Left cardiac atrium (tissue), 4 donors: ENCODE data around the gene DRC3. TPM values are rescaled to one million over a fixed set of nuclear protein-coding genes. Genes with fewer than 3 reads are reported as not detected.
"Not testable (repeated sequence)": the region's sequence is repeated elsewhere in the genome, so short reads cannot be mapped to it uniquely, and the experiment has no call there.

Experiments
- ATAC-seq, 2 donors: fragments of 200-7000 bp; cut with Tn5 transposase; one replicate each; pipeline ENCODE4 v1.9.1; 2020; ENCODE audit warnings: mild to moderate bottlenecking in 2 of 2, moderate library complexity in 2 of 2
- DNase-seq: peaks from one replicate; pipeline ENCODE4 v3.0.0-alpha.2; 2020
- intact Hi-C, 2 donors: fragments of 100-400 bp; cut with DNase I; formaldehyde crosslinking; loops; one replicate each; pipeline versions ENCODE4 v1.14.1 to v1.15.1; 2022 to 2023
- total RNA-seq, 2 donors: library from RNA; stranded (reverse); fragmentation: NEBNext Ultra II Directional; extraction: Animal tissue kit (Norgen Biotek cat#: 25700); gene quantifications; one replicate each; pipeline ENCODE4 v1.2.1, GENCODE V29; 2021
- donor health status: DM: no; HTN: yes; CAD: no.
- donor health status: DM: no; HTN: yes; CAD: no; lungs with severe emphysema.
- donor health status: DM: yes; HTN: yes; CAD: no.
- donor health status: Dilated cardiomyopathy.

The DRC3 gene
- total RNA-seq, 2 donors from 2014 or later: 1.4 to 2.0 TPM

DNA sequence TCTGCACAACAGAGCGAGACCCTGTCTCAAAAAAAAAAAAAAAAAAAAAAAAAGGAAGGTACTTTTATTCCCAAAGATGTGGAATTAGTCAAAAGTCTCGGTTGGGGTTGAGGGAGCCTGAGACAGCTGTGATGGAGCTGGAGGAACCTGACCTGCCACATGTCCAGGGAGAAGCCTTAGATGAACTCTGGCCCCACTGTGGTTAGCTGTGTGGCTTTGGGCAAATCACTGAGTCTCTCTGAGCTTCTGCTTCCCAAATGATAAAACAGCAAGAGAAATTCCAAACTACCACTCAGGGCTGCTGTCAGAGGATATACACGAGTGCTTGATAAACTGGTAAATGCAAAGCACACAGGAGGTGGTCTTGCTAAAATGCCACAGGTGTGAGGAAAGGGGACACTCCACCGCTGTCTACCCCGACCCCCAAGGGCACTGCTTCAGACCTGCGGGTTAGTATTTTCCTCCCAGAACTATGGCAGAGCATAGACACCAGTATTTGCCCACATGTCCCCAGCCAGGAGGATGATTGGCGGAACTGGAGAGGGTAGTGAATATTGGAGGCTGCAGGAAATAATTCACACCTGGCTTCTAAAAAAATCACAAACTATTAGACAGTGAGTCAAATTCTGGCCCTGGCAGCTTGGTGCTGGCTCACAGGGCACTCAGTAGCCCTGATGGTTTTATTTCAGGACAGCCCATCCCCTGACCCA lies 14.7 kb downstream of the DRC3 start:
- intact Hi-C loops: no loop called here
- ATAC-seq: no peak
- DNase-seq: no peak

DNA sequence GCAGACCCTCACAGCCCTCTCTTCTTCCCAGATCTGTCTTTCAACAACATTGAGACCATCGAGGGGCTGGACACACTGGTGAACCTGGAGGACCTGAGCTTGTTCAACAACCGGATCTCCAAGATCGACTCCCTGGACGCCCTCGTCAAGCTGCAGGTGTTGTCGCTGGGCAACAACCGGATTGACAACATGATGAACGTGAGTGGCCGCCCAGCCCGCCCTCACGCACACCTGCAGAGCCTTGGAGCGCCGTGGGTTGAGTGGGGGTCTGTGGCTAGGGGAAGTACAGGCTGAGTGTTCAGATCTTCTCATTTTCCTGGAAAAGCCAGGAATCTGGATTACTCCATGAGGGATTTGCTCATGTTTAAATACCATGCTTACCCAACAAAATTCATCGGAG lies 15.2 kb downstream of the DRC3 start:
- no peak for DNase-seq
- ATAC-seq: no peak
- intact Hi-C loops: no loop called here

DNA sequence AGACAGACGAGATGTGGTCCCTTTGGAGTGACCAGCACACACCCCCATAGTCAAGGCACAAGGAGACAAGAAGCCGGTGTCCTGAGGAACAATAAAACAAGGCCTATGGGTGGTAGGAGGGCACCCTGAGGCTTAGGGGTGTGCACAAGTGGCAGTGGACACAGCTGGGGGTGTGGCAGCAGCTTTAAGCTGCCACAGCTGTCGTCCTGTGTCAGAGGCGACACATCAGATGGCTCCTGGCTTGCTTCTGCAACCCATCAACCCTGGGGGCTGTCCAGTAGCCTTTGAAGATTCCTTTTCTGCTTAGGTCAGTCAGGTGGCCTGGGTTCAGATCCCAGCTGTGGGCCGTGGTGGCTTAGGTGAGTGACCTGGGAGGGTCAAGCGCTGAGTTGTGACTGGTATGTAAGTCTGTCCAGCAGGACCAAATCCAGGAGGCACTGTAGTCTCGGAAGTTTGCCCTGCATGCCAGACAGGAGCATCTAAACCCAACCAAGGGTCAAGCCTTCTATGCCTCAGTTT lies 15.8 kb downstream of the DRC3 start:
- intact Hi-C loops: no loop called here
- DNase-seq: no peak
- no peak for ATAC-seq

DNA sequence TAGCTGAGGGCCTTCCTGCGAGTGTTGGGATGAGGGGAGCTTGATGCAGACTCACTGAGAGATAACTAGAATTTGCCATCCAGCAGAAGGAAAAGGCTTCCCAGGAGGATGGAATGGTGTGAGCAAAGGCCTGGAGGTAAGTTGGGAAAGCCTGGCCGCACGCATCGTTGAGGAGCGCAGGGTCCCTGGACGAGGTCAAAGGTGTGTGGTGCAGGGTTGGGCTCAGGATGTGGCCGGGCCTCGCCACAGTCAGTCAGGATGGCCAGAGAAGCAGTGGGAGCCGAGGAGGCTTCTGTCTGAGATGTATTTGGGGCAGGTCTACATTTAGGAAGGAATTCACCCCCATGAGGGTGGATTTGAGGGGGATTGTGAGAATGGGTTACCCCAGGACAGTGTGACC lies 16.4 kb downstream of the DRC3 start:
- intact Hi-C loops: no loop called here

DNA sequence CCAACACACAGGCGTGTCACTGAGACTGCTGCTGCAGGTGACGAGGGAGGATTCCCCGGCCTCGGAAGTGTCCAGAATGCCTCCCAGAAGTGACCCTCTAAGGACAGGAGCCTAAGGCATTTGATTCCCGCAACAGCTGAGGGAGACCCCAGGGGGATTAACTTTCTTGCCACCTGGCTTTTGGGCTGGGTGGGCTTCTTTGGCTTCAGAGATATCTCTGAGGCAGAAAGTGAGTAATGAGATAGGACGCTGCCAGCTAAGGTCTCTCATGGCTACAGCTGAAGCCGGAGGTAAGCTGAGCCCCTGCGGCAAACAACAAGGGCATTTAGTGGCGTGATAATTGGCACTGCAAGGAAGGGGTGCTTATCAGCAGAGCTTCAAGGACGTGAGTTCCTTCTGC lies 17.0 kb downstream of the DRC3 start:
- DNase-seq (no peak), ATAC-seq (no peak)
- intact Hi-C loops: no loop called here

More for the DNA sequence above, 16.4 kb downstream of the DRC3 start:
- ATAC-seq (no peak), DNase-seq (no peak)

DNA sequence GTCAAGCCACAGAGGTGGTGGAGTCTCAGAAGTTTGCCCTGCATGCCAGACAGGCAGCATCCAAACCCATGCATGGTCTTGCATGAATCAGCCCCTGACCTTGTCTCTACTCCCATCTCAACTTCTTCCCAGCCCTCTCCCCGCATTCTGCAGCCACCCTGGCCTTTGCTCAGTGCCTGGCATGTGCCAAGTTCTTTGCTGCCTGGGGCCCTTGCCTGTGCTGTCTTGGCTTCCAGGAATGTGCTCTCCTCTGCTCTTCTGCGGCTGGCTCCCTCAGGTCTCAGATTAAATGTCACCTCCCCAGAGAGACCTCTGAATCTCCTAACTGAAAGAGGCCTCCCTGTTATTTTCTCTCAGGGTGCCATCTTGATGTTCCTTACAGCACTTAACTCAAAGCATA lies 17.6 kb downstream of the DRC3 start:
- intact Hi-C loops: no loop called here
- ATAC-seq (no peak), DNase-seq (no peak)

DNA sequence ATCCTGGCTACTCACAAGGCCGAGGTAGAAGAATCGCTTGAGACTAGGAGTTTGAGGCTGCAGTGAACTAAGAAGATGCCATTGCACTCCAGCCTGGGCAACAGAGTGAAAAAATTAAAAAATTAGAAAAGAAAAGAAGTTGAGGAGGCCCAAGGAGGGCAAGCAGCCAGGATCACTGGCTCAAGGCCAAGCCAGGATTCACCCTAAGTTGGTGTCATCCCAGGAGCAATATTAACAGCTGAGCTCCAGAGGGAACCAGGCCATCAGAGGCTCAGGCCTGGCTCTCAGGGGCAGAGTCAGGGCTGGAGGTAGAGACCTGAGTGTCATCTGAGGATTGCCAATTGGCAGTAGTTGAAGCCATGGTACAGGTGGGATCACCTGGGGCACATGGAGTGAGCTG lies 20.7 kb downstream of the DRC3 start:
- intact Hi-C loops: no loop called here
- no peak for DNase-seq

DNA sequence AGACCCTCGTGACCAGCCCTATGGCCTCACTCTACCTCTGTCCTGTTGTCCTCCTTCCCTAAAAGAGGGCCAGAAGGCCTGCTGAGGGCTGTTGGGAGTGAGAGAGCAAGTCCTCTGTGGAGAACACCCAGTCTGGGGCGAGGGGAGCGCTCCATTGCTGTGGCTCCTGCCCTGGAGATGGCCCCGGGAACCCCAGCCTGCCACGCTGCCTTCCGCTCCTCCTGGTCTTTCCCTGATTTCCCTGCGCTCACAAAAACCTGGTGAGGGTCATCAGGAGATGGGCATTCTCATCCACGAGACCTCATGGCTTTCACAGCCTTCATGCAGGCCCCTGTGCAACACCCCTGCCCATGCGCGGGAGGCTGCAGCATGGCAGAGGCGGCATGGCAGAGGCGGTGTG lies 21.2 kb downstream of the DRC3 start:
- DNase-seq (no peak), ATAC-seq (peak in 1 of 2 donors; percentile 9)
- intact Hi-C loops: loop anchor here in 1 of 2 donors (2.0 kb wide), 1 partner anchor 39 kb away; no protein-coding TSS in a partner anchor

More for the DNA sequence above, 20.7 kb downstream of the DRC3 start:
- no peak for ATAC-seq

DNA sequence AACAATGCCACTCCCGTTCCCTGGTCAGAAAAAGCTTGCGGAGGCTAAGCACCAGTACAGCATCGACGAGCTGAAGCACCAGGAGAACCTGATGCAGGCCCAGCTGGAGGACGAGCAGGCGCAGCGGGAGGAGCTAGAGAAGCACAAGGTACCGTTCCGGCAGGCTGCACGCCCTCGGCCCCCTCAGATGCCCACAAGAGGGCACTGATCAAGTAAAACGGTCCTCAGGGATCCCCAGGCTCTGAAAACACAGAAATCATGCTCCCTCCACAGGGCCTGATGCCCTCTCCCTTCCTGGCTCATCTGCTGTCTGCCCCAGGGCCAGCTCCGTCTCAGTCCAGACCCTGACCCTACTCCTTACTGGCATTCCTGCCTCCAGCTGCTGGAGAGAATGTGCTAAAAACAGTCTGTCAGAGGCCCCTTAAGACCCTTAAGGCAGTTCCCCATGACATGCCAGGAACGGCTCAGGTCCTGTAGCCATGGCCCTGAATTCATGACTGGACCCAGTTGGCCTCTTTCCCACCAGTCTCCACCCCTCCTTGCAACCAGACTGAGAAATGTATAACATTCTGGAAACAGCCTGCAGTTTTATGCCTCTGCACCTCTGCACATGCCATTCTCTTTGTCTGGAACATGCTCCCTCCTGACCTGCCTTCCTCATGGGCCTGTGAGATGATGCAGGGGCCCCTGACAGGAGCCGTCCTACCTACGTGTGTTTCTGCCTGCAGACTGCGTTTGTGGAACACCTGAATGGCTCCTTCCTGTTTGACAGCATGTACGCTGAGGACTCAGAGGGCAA lies 21.8 kb downstream of the DRC3 start:
- intact Hi-C loops: loop anchor here in 1 of 2 donors (2.0 kb wide), 1 partner anchor 38 kb away; no protein-coding TSS in a partner anchor
- ATAC-seq (peak; percentile 38 to 80), DNase-seq (no peak)

DNA sequence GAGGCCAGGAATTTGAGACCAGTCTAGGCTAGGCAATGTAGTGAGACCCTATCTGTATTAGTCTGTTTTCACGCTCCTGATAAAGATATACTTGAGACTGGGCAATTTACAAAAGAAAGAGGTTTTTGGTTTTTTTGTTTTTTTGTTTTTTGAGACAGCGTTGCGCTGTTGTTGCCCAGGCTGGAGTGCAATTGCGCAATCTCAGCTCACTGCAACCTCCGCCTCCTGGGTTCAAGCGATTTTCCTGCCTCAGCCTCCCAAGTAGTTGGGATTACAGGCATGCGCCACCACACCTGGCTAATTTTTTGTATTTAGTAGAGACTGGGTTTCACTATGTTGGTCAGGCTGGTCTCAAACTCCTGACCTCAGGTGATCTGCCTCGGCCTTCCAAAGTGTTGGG lies 23.2 kb downstream of the DRC3 start:
- intact Hi-C loops: loop anchor here in 1 of 2 donors (2.0 kb wide), 1 partner anchor 37 kb away; no protein-coding TSS in a partner anchor
- ATAC-seq, DNase-seq: not testable (repeated sequence)

DNA sequence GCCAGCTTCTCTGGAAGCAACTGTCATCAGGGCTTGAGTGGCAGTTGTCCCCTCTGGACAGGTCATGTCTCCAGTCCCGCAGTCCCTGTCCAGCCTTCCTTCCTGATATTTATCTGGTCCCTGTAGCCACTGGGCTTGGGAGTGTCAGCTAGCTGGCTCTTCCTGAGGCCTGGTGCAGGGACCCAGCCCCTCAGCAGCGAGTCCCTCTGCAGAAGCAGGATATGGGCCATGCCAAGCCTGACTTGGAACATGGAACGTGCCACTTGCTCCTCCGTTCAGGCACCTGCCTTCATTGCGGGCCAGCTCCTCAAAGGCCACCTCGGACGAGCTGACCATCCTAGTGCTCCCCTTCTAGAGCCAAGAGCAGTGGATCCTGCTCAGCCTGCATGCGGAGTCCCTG lies 26.3 kb downstream of the DRC3 start:
- intact Hi-C loops: no loop called here
- ATAC-seq: no peak

DNA sequence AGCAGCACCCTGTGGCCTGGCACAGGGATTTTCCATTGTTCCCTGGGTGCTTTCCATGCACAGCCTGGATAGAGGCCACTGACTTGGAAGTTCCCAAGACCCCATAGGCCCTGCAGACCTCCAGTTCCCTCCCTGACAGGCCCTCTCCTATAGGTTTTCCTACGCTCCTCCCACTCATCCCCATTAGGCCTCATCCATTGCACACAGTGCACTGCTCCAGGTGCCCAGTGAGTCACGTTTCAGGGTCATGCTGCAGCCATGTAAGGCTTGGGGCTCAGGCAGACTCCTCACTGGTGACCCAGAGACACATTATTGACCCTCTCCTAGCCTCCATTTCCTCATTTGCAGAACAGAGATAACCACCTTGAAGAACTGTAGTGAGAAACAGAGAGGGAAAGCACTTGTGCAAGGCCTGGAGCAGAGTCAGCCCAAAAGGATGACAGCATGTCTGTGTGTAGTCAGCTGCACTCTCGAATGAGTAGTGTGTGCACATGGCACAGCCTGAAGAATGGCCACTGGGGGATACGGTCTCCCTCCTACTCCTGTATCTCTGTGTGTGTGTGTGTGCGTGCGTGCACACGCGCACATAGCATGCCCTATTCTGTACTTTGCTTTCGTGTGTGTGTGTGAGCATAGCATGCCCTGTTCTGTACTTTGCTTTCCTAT lies 26.8 kb downstream of the DRC3 start:
- ATAC-seq: no peak
- intact Hi-C loops: no loop called here

More for the DNA sequence above, 26.3 kb downstream of the DRC3 start:
- DNase-seq: no peak

DNA sequence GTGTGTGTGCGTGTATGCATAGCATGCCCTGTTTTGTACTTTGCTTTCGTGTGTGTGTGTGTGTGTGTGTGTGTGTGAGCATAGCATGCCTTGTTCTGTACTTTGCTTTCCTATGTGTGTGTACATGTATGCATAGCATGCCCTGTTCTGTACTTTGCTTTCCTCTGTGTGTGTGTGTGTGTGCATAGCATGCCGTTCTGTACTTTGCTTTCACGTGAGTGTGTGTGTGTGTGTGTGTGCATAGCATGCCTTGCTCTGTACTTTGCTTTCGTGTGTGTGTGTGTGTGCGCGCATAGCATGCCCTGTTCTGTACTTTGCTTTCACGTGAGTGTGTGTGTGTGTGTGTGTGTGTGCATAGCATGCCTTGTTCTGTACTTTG lies 27.4 kb downstream of the DRC3 start:
- DNase-seq (no peak), ATAC-seq (no peak)
- intact Hi-C loops: no loop called here

More for the DNA sequence above, 26.8 kb downstream of the DRC3 start:
- no peak for DNase-seq

DNA sequence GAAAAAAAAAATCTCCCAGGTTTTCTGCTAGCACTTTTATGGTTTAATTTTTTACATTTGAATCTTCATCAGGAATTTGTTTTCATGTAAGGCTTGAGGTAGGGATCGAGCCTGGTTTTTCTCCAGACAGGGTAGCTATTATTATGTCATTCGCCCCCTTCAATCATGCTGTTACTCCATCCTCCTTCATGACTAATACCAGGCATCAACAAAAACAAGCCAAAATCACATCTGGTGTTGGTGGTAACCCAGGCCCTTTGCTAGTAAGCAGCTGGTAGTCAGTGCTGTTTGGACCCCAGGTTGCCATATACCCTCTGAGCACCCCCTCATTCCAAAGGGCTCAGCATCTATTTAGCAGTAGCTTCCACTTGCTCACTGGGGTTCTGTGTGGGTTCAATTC lies 29.5 kb downstream of the DRC3 start:
- ATAC-seq (no peak), DNase-seq (no peak)
- intact Hi-C loops: no loop called here

DNA sequence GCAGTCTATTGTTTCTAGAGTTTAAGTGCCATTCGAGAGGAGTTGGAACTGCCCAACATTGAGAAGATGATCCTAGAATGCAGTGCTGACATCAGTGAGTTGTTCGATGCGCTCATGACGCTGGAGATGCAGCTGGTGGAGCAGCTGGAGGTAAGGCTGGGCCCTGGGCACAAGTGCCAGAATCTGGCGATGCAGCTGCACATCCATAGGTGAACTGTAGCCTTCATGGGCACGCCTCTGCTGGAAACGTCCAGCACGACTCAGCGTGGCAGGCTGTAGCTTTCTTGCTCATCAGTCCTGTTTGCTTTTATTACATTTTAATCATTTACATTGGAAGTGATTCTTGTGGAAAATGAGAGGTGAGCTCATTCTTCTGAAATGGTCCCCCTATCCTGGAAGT lies 31.7 kb downstream of the DRC3 start:
- intact Hi-C loops: no loop called here
- DNase-seq: no peak
- ATAC-seq: no peak

DNA sequence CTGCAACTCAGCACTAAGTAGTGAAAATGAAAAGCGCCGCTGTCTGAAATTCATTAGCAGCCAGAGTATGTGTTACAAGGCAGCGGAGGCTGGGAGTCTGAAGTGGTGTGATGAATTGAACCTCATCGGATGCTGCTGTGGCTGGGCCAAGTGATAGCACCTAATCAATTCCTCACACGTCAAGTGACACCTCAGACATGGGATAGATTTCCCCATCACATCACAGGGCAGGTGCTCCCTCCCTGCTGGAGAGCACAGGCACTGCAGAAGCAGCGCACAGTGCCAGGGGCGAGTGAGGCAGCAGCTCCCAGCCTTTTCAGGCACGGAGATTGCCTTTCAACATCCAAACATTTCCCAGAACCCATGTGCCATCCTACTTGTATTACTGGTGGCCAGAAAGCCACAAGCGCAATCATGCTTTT lies 32.2 kb downstream of the DRC3 start:
- ATAC-seq: peak in 1 of 2 donors; percentile 21
- intact Hi-C loops: no loop called here
- DNase-seq: no peak

DNA sequence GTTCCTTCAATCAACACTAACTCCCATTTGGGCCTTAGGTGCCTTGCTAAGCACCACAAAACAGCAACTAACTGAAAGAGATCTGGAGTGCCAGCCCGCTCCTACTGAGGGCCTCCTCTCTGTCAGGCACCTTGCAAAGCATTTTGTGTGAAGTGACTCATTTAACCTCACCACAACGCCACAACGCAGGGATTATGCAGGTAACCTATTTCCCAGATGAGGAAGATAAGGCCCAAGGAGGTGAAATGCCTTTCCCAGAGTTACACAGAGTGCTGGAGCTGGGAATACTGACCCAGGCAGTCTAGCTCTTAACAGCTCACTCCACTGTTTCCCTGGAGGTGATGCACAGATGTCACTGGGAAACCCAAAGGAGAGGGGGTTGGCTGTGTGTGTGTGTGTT lies 32.8 kb downstream of the DRC3 start:
- DNase-seq (no peak), ATAC-seq (no peak)
- intact Hi-C loops: no loop called here

DNA sequence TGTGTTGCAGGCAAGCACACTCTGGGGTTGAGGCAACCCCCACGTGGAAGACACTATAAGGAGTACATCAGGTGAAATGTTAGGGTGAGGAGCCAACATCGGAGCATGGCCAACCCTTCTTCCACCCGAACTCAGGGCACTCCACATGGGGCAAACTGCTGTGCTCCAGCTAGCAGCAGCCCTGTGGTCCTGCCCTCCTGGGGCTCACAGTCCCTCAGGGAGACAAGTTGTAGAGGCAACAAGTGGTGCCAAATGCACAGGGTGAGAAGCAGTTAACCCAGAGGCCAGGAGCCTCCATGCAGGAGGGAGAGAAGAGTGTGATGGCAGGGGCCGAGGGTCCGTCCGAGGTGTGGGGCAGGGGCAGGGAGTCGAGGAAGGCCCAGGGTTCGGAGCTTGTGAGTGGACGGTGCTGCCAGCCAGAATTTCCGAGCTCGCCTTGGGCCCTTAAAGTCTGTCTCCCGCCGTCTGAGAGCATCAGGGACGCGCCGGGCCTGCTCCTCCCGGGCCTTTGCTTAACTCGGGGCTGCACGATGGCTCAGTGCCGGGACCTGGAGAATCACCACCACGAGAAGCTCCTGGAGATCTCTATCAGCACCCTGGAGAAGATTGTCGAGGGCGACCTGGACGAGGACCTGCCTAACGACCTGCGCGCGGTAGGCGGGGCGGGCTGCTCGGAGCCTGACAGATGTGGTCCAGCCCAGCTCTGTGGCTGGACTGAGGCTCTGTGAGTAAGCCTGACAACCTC lies 34.0 kb downstream of the DRC3 start:
- DNase-seq: no peak
- intact Hi-C loops: no loop called here

More for the DNA sequence above, 34.0 kb downstream of the DRC3 start:
- ATAC-seq: no peak
